H9 (cell line): ENCODE data around the gene PIAS1. TPM values are rescaled to one million over a fixed set of nuclear protein-coding genes. Genes with fewer than 3 reads are reported as not detected.

Experiments
- DNase-seq: peaks from one replicate; pipeline ENCODE4 v3.0.0-alpha.2; 2017
- H2AFZ ChIP-seq: one replicate; pipeline ENCODE4 v1.6.1; 2013; ENCODE audit warnings: mild to moderate bottlenecking, low read length, control low read depth, moderate library complexity
- H2AK5ac ChIP-seq: 2 replicates; pipeline ENCODE4 v1.6.1; 2013; ENCODE audit warnings: low read length, control low read depth, mixed read lengths; ENCODE audit not compliant: insufficient read length
- H2BK120ac ChIP-seq: one replicate; pipeline ENCODE4 v1.6.1; 2013; ENCODE audit warnings: low read depth, mild to moderate bottlenecking, low read length, control low read depth, inconsistent platforms; ENCODE audit not compliant: poor library complexity, severe bottlenecking
- H2BK12ac ChIP-seq: 2 replicates; pipeline ENCODE4 v1.6.1; 2013; ENCODE audit warnings: low read length, control low read depth, mixed read lengths, low read depth; ENCODE audit not compliant: insufficient read length
- H2BK15ac ChIP-seq: 2 replicates; pipeline ENCODE4 v1.6.1; 2013; ENCODE audit warnings: low read depth, low read length, control low read depth
- H2BK20ac ChIP-seq: one replicate; pipeline ENCODE4 v1.6.1; 2013; ENCODE audit warnings: low read depth, mild to moderate bottlenecking, low read length, control low read depth, inconsistent platforms; ENCODE audit not compliant: poor library complexity, severe bottlenecking
- H2BK5ac ChIP-seq: 2 replicates; pipeline ENCODE4 v1.6.1; 2013; ENCODE audit warnings: low read length, control low read depth, mixed read lengths; ENCODE audit not compliant: insufficient read length
- H3K14ac ChIP-seq: 2 replicates; pipeline ENCODE4 v1.6.1; 2013; ENCODE audit warnings: low read length, control low read depth; ENCODE audit not compliant: insufficient read depth
- H3K18ac ChIP-seq: 2 replicates; pipeline ENCODE4 v1.6.1; 2013; ENCODE audit warnings: low read depth, mild to moderate bottlenecking, mixed read lengths, low read length, control low read depth; ENCODE audit not compliant: insufficient read length
- H3K23ac ChIP-seq: 2 replicates; pipeline ENCODE4 v1.6.1; 2013; ENCODE audit warnings: low read length, control low read depth, mixed read lengths, low read depth; ENCODE audit not compliant: insufficient read length
- H3K23me2 ChIP-seq: 2 replicates; pipeline ENCODE4 v1.6.1; 2013; ENCODE audit warnings: low read depth, mild to moderate bottlenecking, mixed read lengths, low read length, control low read depth; ENCODE audit not compliant: insufficient read length, poor library complexity, severe bottlenecking
- H3K27ac ChIP-seq: 2 replicates; pipeline ENCODE4 v1.5.1; 2013; ENCODE audit warnings: low read length, control low read depth, mixed read lengths, low read depth; ENCODE audit not compliant: insufficient read length
- H3K27me3 ChIP-seq: 2 replicates; pipeline ENCODE4 v1.6.1; 2013; ENCODE audit warnings: low read length, control low read depth, inconsistent platforms; ENCODE audit not compliant: insufficient read depth
- H3K4ac ChIP-seq: 2 replicates; pipeline ENCODE4 v1.6.1; 2013; ENCODE audit warnings: low read depth, mild to moderate bottlenecking, control low read depth, inconsistent platforms, low read length, moderate library complexity
- H3K4me1 ChIP-seq: 2 replicates; pipeline ENCODE4 v1.6.1; 2013; ENCODE audit warnings: low read length, control low read depth, inconsistent platforms; ENCODE audit not compliant: insufficient read depth
- H3K4me2 ChIP-seq: 2 replicates; pipeline ENCODE4 v1.6.1; 2013; ENCODE audit warnings: low read length, control low read depth, mixed read lengths; ENCODE audit not compliant: insufficient read length, insufficient read depth
- H3K56ac ChIP-seq: 2 replicates; pipeline ENCODE4 v1.6.1; 2013; ENCODE audit warnings: low read depth, mild to moderate bottlenecking, mixed read lengths, low read length, control low read depth; ENCODE audit not compliant: insufficient read length
- H3K79me1 ChIP-seq: 2 replicates; pipeline ENCODE4 v1.6.1; 2013; ENCODE audit warnings: low read depth, mild to moderate bottlenecking, moderate library complexity, low read length, control low read depth, inconsistent platforms; ENCODE audit not compliant: insufficient read depth, poor library complexity, severe bottlenecking
- H3K79me2 ChIP-seq: 2 replicates; pipeline ENCODE4 v1.6.1; 2013; ENCODE audit warnings: low read length, control low read depth, inconsistent platforms; ENCODE audit not compliant: insufficient read depth
- H3K9ac ChIP-seq: 2 replicates; pipeline ENCODE4 v1.6.1; 2013; ENCODE audit warnings: low read length, control low read depth, mixed read lengths; ENCODE audit not compliant: insufficient read length; ENCODE audit errors: extremely low read depth
- H3K9me3 ChIP-seq: one replicate; pipeline ENCODE4 v1.6.1; 2013; ENCODE audit warnings: low read depth, low read length, inconsistent platforms; ENCODE audit not compliant: control insufficient read depth
- H3T11ph ChIP-seq: one replicate; pipeline ENCODE4 v1.6.1; 2013; ENCODE audit warnings: mild to moderate bottlenecking, low read length, control low read depth, inconsistent platforms
- H4K20me1 ChIP-seq: one replicate; pipeline ENCODE4 v1.6.1; 2013; ENCODE audit not compliant: control insufficient read depth, insufficient read length, insufficient read depth
- H4K5ac ChIP-seq: 2 replicates; pipeline ENCODE4 v1.6.1; 2013; ENCODE audit warnings: low read depth, mild to moderate bottlenecking, mixed read lengths, low read length, control low read depth; ENCODE audit not compliant: insufficient read length
- H4K8ac ChIP-seq: replicated peaks from 2 replicates; pipeline ENCODE4 v1.6.1; 2013; ENCODE audit warnings: low read length, control low read depth, mixed read lengths, low read depth; ENCODE audit not compliant: insufficient read length
- H4K91ac ChIP-seq: 2 replicates; pipeline ENCODE4 v1.6.1; 2013; ENCODE audit warnings: low read depth, mild to moderate bottlenecking, moderate library complexity, mixed read lengths, low read length, control low read depth; ENCODE audit not compliant: insufficient read length
- H3K27ac Mint-ChIP-seq, 3 experiments: 2 replicates in 2 of 3; 3 replicates in 1 of 3; pipeline ENCODE4 v1.8.0; 2020 to 2021; ENCODE audit warnings: mixed read lengths in 3 of 3, mild to moderate bottlenecking in 1 of 3, moderate library complexity in 1 of 3
- H3K27me3 Mint-ChIP-seq: 2 replicates; pipeline ENCODE4 v1.8.0; 2021; ENCODE audit warnings: low read depth, mild to moderate bottlenecking, moderate library complexity, mixed read lengths
- H3K36me3 Mint-ChIP-seq, 3 experiments: 2 replicates in 2 of 3; 3 replicates in 1 of 3; pipeline ENCODE4 v1.8.0; 2020 to 2021; ENCODE audit warnings: low read depth in 3 of 3, mixed read lengths in 3 of 3; ENCODE audit not compliant: insufficient read depth in 1 of 3
- H3K4me1 Mint-ChIP-seq, 2 experiments: 2 replicates each; pipeline ENCODE4 v1.8.0; 2020; ENCODE audit warnings: mixed read lengths in 2 of 2
- H3K4me3 Mint-ChIP-seq, 2 experiments: 2 replicates in 1 of 2; 3 replicates in 1 of 2; pipeline ENCODE4 v1.8.0; 2020 to 2021; ENCODE audit warnings: mild to moderate bottlenecking in 2 of 2, mixed read lengths in 2 of 2, moderate library complexity in 1 of 2
- H3K9me3 Mint-ChIP-seq, 2 experiments: 2 replicates in 1 of 2; 3 replicates in 1 of 2; pipeline ENCODE4 v1.8.0; 2020; ENCODE audit warnings: mild to moderate bottlenecking in 2 of 2, mixed read lengths in 2 of 2, moderate library complexity in 1 of 2
- WGBS: extraction: QIAGEN DNeasy Blood & Tissue Kit; methylation state at CpG from one replicate; pipeline ENCODE4 v1.1.7; 2013; ENCODE audit warnings: missing lambda C conversion rate, low lambda C conversion rate, mixed read lengths; ENCODE audit not compliant: insufficient read length; ENCODE audit errors: extremely low coverage; 5-methylcytosine and 5-hydroxymethylcytosine counted together
- total RNA-seq: library from RNA; stranded (reverse); gene quantifications from 2 replicates; pipeline ENCODE4 v1.2.1, GENCODE V29; 2021
- TF ChIP-seq, protein P1 (sequence below): fragments of 200-600 bp; sonication (generic); conservative IDR thresholded peaks from 3 replicates; pipeline ENCODE4 v1.8.0; 2021; ENCODE audit warnings: antibody characterized with exemption, mild to moderate bottlenecking

PIAS1 gene
- total RNA-seq, 1 experiment from 2014 or later, result 31.1 TPM

DNA sequence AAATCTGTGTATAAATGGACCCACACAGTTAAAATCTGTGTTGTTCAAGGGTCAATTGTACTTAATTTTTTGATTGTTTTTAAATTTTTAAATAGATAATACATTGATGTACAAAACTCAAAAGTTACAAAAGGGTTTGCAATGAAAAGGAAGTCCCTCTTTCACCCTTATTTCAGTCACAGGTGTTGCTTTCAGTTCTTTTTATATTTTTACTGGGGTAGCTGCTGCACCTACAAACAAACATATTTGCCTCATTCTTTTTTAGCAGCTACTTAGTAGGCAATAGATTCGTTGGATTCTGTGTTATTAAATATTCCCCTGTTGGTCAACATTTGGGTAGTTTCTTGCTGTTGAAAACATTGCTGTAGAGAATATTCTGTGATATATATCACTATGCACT, 44.4 kb downstream of the PIAS1 start:
- no peak overlapping the region for H2AK5ac ChIP-seq
- no peaks in the 10 kb centered on the region for H3K4me1 ChIP-seq
- no peak overlapping the region for H3K9ac ChIP-seq
- no peaks in the 10 kb centered on the region for H4K20me1 ChIP-seq
- H3K79me2 ChIP-seq, result peaks cover 4% of the 10 kb centered on the region; the same call in 1 of the 2 replicates
- H3K36me3 Mint-ChIP-seq, result peaks cover 28 to 37% (median 34%) of the 10 kb centered on the region in 3 experiments
- H4K5ac ChIP-seq, result no peak overlapping the region
- H3K27ac ChIP-seq, result no peak overlapping the region
- no peaks in the 10 kb centered on the region for H3K27me3 ChIP-seq
- TF ChIP-seq, protein P1, sequence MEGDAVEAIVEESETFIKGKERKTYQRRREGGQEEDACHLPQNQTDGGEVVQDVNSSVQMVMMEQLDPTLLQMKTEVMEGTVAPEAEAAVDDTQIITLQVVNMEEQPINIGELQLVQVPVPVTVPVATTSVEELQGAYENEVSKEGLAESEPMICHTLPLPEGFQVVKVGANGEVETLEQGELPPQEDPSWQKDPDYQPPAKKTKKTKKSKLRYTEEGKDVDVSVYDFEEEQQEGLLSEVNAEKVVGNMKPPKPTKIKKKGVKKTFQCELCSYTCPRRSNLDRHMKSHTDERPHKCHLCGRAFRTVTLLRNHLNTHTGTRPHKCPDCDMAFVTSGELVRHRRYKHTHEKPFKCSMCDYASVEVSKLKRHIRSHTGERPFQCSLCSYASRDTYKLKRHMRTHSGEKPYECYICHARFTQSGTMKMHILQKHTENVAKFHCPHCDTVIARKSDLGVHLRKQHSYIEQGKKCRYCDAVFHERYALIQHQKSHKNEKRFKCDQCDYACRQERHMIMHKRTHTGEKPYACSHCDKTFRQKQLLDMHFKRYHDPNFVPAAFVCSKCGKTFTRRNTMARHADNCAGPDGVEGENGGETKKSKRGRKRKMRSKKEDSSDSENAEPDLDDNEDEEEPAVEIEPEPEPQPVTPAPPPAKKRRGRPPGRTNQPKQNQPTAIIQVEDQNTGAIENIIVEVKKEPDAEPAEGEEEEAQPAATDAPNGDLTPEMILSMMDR, result no peak
- no peak overlapping the region for H3K27ac Mint-ChIP-seq
- H2AFZ ChIP-seq, result no peak overlapping the region
- H3K4ac ChIP-seq, result no peak overlapping the region
- no peak overlapping the region for H3K4me3 Mint-ChIP-seq
- H2BK5ac ChIP-seq, result no peak overlapping the region
- no peak overlapping the region for H4K8ac ChIP-seq
- peaks cover 10% of the 10 kb centered on the region for H3K79me1 ChIP-seq
- peaks cover 23 to 24% of the 10 kb centered on the region in 2 experiments for H3K9me3 Mint-ChIP-seq
- H3K23me2 ChIP-seq, result no peaks in the 10 kb centered on the region
- no peak overlapping the region for H4K91ac ChIP-seq
- no peak overlapping the region for H3K14ac ChIP-seq
- H3K9me3 ChIP-seq, result no peaks in the 10 kb centered on the region
- no peaks in the 10 kb centered on the region for H3K4me1 Mint-ChIP-seq
- H2BK15ac ChIP-seq, result no peak overlapping the region
- DNase-seq, result no peak
- no peak overlapping the region for H2BK12ac ChIP-seq
- no peak overlapping the region for H3K18ac ChIP-seq
- H3T11ph ChIP-seq, result no peak overlapping the region
- no peaks in the 10 kb centered on the region for H3K27me3 Mint-ChIP-seq
- H2BK20ac ChIP-seq, result no peak overlapping the region
- H3K56ac ChIP-seq, result no peak overlapping the region
- H3K23ac ChIP-seq, result no peak overlapping the region
- no peak overlapping the region for H2BK120ac ChIP-seq
- H3K4me2 ChIP-seq, result no peak overlapping the region
- no CpG with 5 or more reads among the region's 1 CpG for WGBS
